Measurements from ENCODE around the gene METRNL.

GRCh38 chr17:83119987-83120864 is 40.8 kb downstream of the METRNL start:
- TF ChIP-seq EP300 (conservative IDR thresholded peaks at IDR 0.05; ENCODE audit: poor library complexity, severe bottlenecking) = no peak
- TF ChIP-seq EZH2 (IDR thresholded peaks at IDR 0.05; ENCODE audit: borderline replicate concordance, insufficient read depth, low read length, poor library complexity, severe bottlenecking) = no peak
- TF ChIP-seq, protein P1, sequence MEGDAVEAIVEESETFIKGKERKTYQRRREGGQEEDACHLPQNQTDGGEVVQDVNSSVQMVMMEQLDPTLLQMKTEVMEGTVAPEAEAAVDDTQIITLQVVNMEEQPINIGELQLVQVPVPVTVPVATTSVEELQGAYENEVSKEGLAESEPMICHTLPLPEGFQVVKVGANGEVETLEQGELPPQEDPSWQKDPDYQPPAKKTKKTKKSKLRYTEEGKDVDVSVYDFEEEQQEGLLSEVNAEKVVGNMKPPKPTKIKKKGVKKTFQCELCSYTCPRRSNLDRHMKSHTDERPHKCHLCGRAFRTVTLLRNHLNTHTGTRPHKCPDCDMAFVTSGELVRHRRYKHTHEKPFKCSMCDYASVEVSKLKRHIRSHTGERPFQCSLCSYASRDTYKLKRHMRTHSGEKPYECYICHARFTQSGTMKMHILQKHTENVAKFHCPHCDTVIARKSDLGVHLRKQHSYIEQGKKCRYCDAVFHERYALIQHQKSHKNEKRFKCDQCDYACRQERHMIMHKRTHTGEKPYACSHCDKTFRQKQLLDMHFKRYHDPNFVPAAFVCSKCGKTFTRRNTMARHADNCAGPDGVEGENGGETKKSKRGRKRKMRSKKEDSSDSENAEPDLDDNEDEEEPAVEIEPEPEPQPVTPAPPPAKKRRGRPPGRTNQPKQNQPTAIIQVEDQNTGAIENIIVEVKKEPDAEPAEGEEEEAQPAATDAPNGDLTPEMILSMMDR (IDR thresholded peaks at IDR 0.05; ENCODE audit: poor library complexity, severe bottlenecking) = no peak
- no peak for TF ChIP-seq TAF1 (IDR thresholded peaks at IDR 0.05; ENCODE audit: low read depth)
- TF ChIP-seq POLR2AphosphoS5 (IDR thresholded peaks at IDR 0.05) = no peak
